Liver (tissue), 9 donors: ENCODE results near the gene SNX9. TPM values are rescaled to one million over a fixed set of nuclear protein-coding genes. Genes with fewer than 3 reads are reported as not detected.

Source experiments
- DNase-seq: peaks from one replicate; pipeline ENCODE4 v3.0.0-alpha.2; 2017; ENCODE audit warnings: low spot score
- H3K27ac ChIP-seq, 2 donors: one replicate each; pipeline ENCODE4 v1.7.0; 2013; ENCODE audit warnings: inconsistent platforms in 2 of 2, low read length in 2 of 2, control low read depth in 1 of 2, low read depth in 1 of 2, mild to moderate bottlenecking in 1 of 2
- H3K27me3 ChIP-seq, 4 donors: one replicate each; pipeline versions ENCODE4 v1.6.1 to v1.7.0; 2013; ENCODE audit warnings: low read length in 3 of 4, inconsistent platforms in 1 of 4, mild to moderate bottlenecking in 1 of 4, moderate library complexity in 1 of 4; ENCODE audit not compliant: control insufficient read depth in 4 of 4, insufficient read depth in 4 of 4
- H3K36me3 ChIP-seq, 4 donors: one replicate each; pipeline versions ENCODE4 v1.6.1 to v1.7.0; 2013; ENCODE audit warnings: low read length in 3 of 4, mild to moderate bottlenecking in 3 of 4, low read depth in 1 of 4, moderate library complexity in 1 of 4; ENCODE audit not compliant: control insufficient read depth in 4 of 4, insufficient read depth in 3 of 4
- H3K4me1 ChIP-seq, 4 donors: one replicate each; pipeline versions ENCODE4 v1.6.1 to v1.7.0; 2013; ENCODE audit warnings: low read length in 3 of 4, mild to moderate bottlenecking in 3 of 4, moderate library complexity in 1 of 4; ENCODE audit not compliant: control insufficient read depth in 4 of 4, insufficient read depth in 4 of 4
- H3K4me3 ChIP-seq, 3 donors: one replicate each; pipeline versions ENCODE4 v1.6.1 to v1.7.0; 2013; ENCODE audit warnings: low read length in 3 of 3, control low read depth in 1 of 3, low read depth in 1 of 3, mild to moderate bottlenecking in 1 of 3
- H3K9ac ChIP-seq, 2 donors: one replicate each; pipeline ENCODE4 v1.7.0; 2013; ENCODE audit warnings: low read length in 2 of 2, mild to moderate bottlenecking in 2 of 2, moderate library complexity in 2 of 2, control low read depth in 1 of 2, low read depth in 1 of 2
- H3K9me3 ChIP-seq, 4 donors: one replicate each; pipeline versions ENCODE4 v1.6.1 to v1.7.0; 2013; ENCODE audit warnings: low read length in 3 of 4; ENCODE audit not compliant: control insufficient read depth in 4 of 4
- EGR1 ChIP-seq, 2 donors: IDR thresholded peaks; 2 replicates each; pipeline ENCODE4 v1.6.1; 2016 to 2018; ENCODE audit warnings: antibody characterized with exemption in 2 of 2, low read depth in 2 of 2
- FOXA1 ChIP-seq: IDR thresholded peaks from 2 replicates; pipeline ENCODE4 v1.6.1; 2016; ENCODE audit warnings: antibody characterized with exemption
- FOXA2 ChIP-seq: IDR thresholded peaks from 2 replicates; pipeline ENCODE4 v1.6.1; 2016; ENCODE audit warnings: antibody characterized with exemption
- GABPA ChIP-seq, 2 donors: IDR thresholded peaks in 1 of 2; conservative IDR thresholded peaks in 1 of 2; 2 replicates each; pipeline ENCODE4 v1.6.1; 2016; ENCODE audit warnings: antibody characterized with exemption in 2 of 2, mild to moderate bottlenecking in 1 of 2, moderate library complexity in 1 of 2
- HNF4A ChIP-seq, 2 donors: conservative IDR thresholded peaks; 2 replicates each; pipeline ENCODE4 v1.6.1; 2016; ENCODE audit warnings: antibody characterized with exemption in 2 of 2, mild to moderate bottlenecking in 2 of 2
- HNF4G ChIP-seq: IDR thresholded peaks from 2 replicates; pipeline ENCODE4 v1.6.1; 2016; ENCODE audit warnings: antibody characterized with exemption
- JUND ChIP-seq, 2 donors: IDR thresholded peaks; 2 replicates each; pipeline ENCODE4 v1.6.1; 2016; ENCODE audit warnings: antibody characterized with exemption in 2 of 2
- MAX ChIP-seq: IDR thresholded peaks from 2 replicates; pipeline ENCODE4 v1.6.1; 2016; ENCODE audit warnings: antibody characterized with exemption
- NR2F2 ChIP-seq: IDR thresholded peaks from 2 replicates; pipeline ENCODE4 v1.6.1; 2016; ENCODE audit warnings: antibody characterized with exemption
- RAD21 ChIP-seq, 2 donors: IDR thresholded peaks; 2 replicates each; pipeline ENCODE4 v1.6.1; 2016; ENCODE audit warnings: antibody characterized with exemption in 2 of 2, mild to moderate bottlenecking in 2 of 2
- RXRA ChIP-seq, 2 donors: IDR thresholded peaks; 2 replicates each; pipeline ENCODE4 v1.6.1; 2017 to 2018; ENCODE audit warnings: antibody characterized with exemption in 2 of 2, mild to moderate bottlenecking in 1 of 2
- SP1 ChIP-seq: IDR thresholded peaks from 2 replicates; pipeline ENCODE4 v1.6.1; 2018; ENCODE audit warnings: antibody characterized with exemption, mild to moderate bottlenecking
- TAF1 ChIP-seq: conservative IDR thresholded peaks from 2 replicates; pipeline ENCODE4 v1.6.1; 2016; ENCODE audit warnings: antibody characterized with exemption, mild to moderate bottlenecking
- YY1 ChIP-seq: IDR thresholded peaks from 2 replicates; pipeline ENCODE4 v1.6.1; 2016; ENCODE audit warnings: antibody characterized with exemption, mild to moderate bottlenecking
- WGBS: extraction: QIAGEN DNeasy Blood & Tissue Kit; methylation state at CpG from one replicate; pipeline ENCODE4 v1.1.7; 2013; 5-methylcytosine and 5-hydroxymethylcytosine counted together
- polyA plus RNA-seq, 2 donors: library from polyadenylated mRNA; stranded (reverse) in 1 of 2; unstranded in 1 of 2; fragments of 200-250 nt in 1 of 2; fragments of >200 nt in 1 of 2; fragmentation: Nextera tagmentation in 1 of 2; extraction: Ambion mirVana in 1 of 2; gene quantifications; one replicate each; pipeline versions ENCODE4 v1.2.1 to v1.2.3, GENCODE V29; 2013 to 2015
- total RNA-seq, 2 donors: library from RNA; depleted of rRNA; stranded (reverse); fragments of >200 nt; gene quantifications; one replicate each; pipeline ENCODE4 v1.2.3, GENCODE V29; 2014
- TF ChIP-seq, protein P1 (sequence below): IDR thresholded peaks from 2 replicates; pipeline ENCODE4 v1.6.1; 2016; ENCODE audit warnings: antibody characterized with exemption
- TF ChIP-seq, protein P2 (sequence below): fragments of 150-350 bp; IDR thresholded peaks from 2 replicates; pipeline ENCODE4 v1.5.1; 2017; ENCODE audit warnings: improper control_type of control experiment, low read depth, low read length; ENCODE audit not compliant: missing input control
- TF ChIP-seq, protein P3 (sequence below): IDR thresholded peaks from 2 replicates; pipeline ENCODE4 v1.6.1; 2016; ENCODE audit warnings: antibody characterized with exemption, mild to moderate bottlenecking
- TF ChIP-seq, protein P4 (sequence below): IDR thresholded peaks from 2 replicates; pipeline ENCODE4 v1.6.1; 2016; ENCODE audit warnings: antibody characterized with exemption
- donor health status: healthy.
- donor health status: healthy.
- donor health status: healthy.
- donor health status: healthy.
- donor health status: healthy.

The SNX9 gene
- total and polyA plus RNA-seq, 4 donors, result 16.4 to 31.0 (median 22.3) TPM

DNA sequence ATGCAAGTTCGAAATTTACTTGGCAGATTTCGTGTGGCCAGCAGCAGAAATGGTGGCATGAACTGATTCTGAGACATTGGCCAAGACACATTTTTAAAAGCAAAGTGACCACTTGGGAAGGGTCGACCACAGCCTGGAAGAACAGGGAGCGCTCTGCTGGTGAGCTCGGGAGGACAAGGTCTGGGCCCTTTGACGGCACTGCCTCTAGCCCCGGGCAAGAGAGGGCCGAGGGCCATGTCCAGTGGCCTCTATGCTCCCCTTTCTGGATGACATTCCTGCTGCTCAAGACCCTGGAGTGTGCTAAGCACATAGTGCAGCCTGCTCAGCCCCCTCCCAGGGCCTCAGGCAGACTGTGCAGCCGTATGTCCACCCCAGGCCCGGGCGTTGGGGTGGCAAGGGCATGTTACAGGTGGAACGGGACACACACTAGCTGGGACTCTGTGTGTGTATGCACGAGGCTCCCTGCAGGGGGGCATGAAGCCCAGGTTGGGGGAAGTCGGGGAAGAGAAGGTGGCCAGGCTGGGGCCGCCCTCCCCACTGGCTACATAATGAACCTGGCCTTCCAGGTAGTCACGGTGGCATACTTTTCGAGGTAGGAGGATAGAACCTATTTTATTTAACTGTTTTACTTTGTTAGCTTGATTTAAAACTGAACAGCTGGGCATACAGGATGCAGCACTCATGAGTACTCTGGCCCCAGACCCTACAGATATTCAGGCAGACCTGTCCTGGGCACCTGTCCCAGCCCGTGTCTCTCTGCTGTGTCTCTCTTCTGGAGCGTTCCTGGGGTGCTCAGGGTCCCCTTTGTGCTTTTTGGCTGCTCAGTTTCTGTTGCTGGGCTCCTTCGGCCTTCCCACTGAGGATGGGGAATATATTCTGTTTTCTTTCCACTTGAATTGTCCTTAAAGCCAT lies 165.0 kb downstream of the SNX9 start:
- no peak overlapping the region for H3K27ac ChIP-seq
- H3K9ac ChIP-seq, result no peak overlapping the region
- 93% methylated on average over 20 of the region's 20 CpGs for WGBS
- H3K4me1 ChIP-seq, result peaks cover 14 to 50% (median 39%) of the 10 kb centered on the region in 4 donors
- no peaks in the 10 kb centered on the region for H3K36me3 ChIP-seq
- TF ChIP-seq JUND (IDR thresholded peaks at IDR 0.05) (no peak), YY1 (no peak), GABPA (IDR thresholded peaks at IDR 0.05 in 1 of 2, conservative IDR thresholded peaks at IDR 0.05 in 1 of 2) (no peak), SP1 (no peak), MAX (no peak), TAF1 (no peak), FOXA2 (no peak), RAD21 (IDR thresholded peaks at IDR 0.05) (no peak), EGR1 (IDR thresholded peaks at IDR 0.05; ENCODE audit: low read depth in 2 of 2) (no peak), RXRA (IDR thresholded peaks at IDR 0.05) (no peak), FOXA1 (no peak), HNF4G (no peak), HNF4A (conservative IDR thresholded peaks at IDR 0.05) (no peak), NR2F2 (no peak)
- TF ChIP-seq, protein P1, sequence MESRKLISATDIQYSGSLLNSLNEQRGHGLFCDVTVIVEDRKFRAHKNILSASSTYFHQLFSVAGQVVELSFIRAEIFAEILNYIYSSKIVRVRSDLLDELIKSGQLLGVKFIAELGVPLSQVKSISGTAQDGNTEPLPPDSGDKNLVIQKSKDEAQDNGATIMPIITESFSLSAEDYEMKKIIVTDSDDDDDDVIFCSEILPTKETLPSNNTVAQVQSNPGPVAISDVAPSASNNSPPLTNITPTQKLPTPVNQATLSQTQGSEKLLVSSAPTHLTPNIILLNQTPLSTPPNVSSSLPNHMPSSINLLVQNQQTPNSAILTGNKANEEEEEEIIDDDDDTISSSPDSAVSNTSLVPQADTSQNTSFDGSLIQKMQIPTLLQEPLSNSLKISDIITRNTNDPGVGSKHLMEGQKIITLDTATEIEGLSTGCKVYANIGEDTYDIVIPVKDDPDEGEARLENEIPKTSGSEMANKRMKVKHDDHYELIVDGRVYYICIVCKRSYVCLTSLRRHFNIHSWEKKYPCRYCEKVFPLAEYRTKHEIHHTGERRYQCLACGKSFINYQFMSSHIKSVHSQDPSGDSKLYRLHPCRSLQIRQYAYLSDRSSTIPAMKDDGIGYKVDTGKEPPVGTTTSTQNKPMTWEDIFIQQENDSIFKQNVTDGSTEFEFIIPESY, result no peak
- TF ChIP-seq, protein P2, sequence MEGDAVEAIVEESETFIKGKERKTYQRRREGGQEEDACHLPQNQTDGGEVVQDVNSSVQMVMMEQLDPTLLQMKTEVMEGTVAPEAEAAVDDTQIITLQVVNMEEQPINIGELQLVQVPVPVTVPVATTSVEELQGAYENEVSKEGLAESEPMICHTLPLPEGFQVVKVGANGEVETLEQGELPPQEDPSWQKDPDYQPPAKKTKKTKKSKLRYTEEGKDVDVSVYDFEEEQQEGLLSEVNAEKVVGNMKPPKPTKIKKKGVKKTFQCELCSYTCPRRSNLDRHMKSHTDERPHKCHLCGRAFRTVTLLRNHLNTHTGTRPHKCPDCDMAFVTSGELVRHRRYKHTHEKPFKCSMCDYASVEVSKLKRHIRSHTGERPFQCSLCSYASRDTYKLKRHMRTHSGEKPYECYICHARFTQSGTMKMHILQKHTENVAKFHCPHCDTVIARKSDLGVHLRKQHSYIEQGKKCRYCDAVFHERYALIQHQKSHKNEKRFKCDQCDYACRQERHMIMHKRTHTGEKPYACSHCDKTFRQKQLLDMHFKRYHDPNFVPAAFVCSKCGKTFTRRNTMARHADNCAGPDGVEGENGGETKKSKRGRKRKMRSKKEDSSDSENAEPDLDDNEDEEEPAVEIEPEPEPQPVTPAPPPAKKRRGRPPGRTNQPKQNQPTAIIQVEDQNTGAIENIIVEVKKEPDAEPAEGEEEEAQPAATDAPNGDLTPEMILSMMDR, result no peak
- TF ChIP-seq, protein P3, sequence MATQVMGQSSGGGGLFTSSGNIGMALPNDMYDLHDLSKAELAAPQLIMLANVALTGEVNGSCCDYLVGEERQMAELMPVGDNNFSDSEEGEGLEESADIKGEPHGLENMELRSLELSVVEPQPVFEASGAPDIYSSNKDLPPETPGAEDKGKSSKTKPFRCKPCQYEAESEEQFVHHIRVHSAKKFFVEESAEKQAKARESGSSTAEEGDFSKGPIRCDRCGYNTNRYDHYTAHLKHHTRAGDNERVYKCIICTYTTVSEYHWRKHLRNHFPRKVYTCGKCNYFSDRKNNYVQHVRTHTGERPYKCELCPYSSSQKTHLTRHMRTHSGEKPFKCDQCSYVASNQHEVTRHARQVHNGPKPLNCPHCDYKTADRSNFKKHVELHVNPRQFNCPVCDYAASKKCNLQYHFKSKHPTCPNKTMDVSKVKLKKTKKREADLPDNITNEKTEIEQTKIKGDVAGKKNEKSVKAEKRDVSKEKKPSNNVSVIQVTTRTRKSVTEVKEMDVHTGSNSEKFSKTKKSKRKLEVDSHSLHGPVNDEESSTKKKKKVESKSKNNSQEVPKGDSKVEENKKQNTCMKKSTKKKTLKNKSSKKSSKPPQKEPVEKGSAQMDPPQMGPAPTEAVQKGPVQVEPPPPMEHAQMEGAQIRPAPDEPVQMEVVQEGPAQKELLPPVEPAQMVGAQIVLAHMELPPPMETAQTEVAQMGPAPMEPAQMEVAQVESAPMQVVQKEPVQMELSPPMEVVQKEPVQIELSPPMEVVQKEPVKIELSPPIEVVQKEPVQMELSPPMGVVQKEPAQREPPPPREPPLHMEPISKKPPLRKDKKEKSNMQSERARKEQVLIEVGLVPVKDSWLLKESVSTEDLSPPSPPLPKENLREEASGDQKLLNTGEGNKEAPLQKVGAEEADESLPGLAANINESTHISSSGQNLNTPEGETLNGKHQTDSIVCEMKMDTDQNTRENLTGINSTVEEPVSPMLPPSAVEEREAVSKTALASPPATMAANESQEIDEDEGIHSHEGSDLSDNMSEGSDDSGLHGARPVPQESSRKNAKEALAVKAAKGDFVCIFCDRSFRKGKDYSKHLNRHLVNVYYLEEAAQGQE, result no peak
- TF ChIP-seq, protein P4, sequence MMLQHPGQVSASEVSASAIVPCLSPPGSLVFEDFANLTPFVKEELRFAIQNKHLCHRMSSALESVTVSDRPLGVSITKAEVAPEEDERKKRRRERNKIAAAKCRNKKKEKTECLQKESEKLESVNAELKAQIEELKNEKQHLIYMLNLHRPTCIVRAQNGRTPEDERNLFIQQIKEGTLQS, result no peak
- DNase-seq, result no peak
- no peak overlapping the region for H3K4me3 ChIP-seq
- no peaks in the 10 kb centered on the region for H3K9me3 ChIP-seq
- H3K27me3 ChIP-seq, result no peaks in the 10 kb centered on the region
